Suprapubic skin (tissue), 3 donors: ENCODE data around the gene AP2A1.

Experiments used
- POLR2AphosphoS5 ChIP-seq, 3 donors: sonication (generic); formaldehyde crosslinking; IDR thresholded peaks; one replicate each; pipeline ENCODE4 v1.6.1; 2017; ENCODE audit warnings: antibody characterized with exemption in 3 of 3
- TF ChIP-seq, protein P1 (sequence below), 2 donors: fragments of 200-600 bp in 1 of 2; fragments of 450-650 bp in 1 of 2; sonication (generic) in 1 of 2; IDR thresholded peaks; one replicate each; pipeline ENCODE4 v1.5.1; 2016 to 2019; ENCODE audit warnings: antibody characterized with exemption in 2 of 2, mild to moderate bottlenecking in 1 of 2, moderate library complexity in 1 of 2

DNA sequence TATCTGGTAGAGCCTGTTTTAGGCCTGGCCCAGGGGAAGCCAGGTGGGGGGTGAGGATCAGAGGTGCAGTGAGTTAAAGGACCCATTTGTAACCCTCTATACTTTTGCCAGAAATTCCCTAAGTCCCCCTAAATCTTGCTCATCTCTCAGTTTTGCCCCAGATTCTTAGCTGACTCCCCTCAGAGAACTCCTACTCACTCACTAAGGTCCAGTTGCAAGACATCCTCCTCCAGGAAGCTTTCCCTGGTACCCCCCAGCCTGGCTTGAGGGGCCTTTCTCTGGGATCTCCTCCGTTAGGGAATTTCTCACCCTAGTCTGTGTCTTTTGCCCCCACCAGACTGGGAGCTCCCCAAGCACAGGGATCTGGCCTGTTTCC, 5.6 kb upstream of the AP2A1 start:
- TF ChIP-seq, protein P1, sequence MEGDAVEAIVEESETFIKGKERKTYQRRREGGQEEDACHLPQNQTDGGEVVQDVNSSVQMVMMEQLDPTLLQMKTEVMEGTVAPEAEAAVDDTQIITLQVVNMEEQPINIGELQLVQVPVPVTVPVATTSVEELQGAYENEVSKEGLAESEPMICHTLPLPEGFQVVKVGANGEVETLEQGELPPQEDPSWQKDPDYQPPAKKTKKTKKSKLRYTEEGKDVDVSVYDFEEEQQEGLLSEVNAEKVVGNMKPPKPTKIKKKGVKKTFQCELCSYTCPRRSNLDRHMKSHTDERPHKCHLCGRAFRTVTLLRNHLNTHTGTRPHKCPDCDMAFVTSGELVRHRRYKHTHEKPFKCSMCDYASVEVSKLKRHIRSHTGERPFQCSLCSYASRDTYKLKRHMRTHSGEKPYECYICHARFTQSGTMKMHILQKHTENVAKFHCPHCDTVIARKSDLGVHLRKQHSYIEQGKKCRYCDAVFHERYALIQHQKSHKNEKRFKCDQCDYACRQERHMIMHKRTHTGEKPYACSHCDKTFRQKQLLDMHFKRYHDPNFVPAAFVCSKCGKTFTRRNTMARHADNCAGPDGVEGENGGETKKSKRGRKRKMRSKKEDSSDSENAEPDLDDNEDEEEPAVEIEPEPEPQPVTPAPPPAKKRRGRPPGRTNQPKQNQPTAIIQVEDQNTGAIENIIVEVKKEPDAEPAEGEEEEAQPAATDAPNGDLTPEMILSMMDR (IDR thresholded peaks at IDR 0.05): no peak
- TF ChIP-seq POLR2AphosphoS5 (IDR thresholded peaks at IDR 0.05): no peak
